Endothelial cell of umbilical vein (primary cell): ENCODE measurements around the gene RUBCN. TPM values are rescaled to one million over a fixed set of nuclear protein-coding genes. Genes with fewer than 3 reads are reported as not detected.

Experiments used
- BruUV-seq: library from RNA; stranded (reverse); fragments of 400-500 nt; replicated peaks from 2 replicates; lab custom pipeline; 2021; lab: Mats Ljungman, UMichigan
- CTCF ChIA-PET: fragments of 300-600, 350-600 bp; sonication (Branson Sonifier 250); formaldehyde crosslinking; loops from one replicate; lab custom pipeline; 2021; ENCODE audit warnings: antibody characterized with exemption, inconsistent platforms; lab: Charles Lee
- POLR2A ChIA-PET: fragments of 300-600, 350-600 bp; sonication (Branson Sonifier 250); formaldehyde crosslinking; loops from one replicate; lab custom pipeline; 2021; ENCODE audit warnings: antibody characterized with exemption, inconsistent platforms; lab: Charles Lee
- DNase-seq: peaks from one replicate; pipeline ENCODE4 v3.0.0-alpha.2; 2011; ENCODE audit warnings: low read depth, low spot score
- FAIRE-seq: peaks from 2 replicates; lab custom pipeline; 2011; peaks lifted over from hg19 to GRCh38; lab: Jason Lieb, UNC
- H2AFZ ChIP-seq: 2 replicates; pipeline ENCODE4 v1.6.0; 2012; ENCODE audit warnings: low read depth, low read length, control low read depth, inconsistent platforms
- H3K27ac ChIP-seq: 2 replicates; pipeline ENCODE4 v1.5.1; 2011; ENCODE audit warnings: low read depth, mild to moderate bottlenecking, control low read depth, low read length, moderate library complexity; ENCODE audit not compliant: insufficient read depth
- H3K27me3 ChIP-seq, 2 experiments: 2 replicates each; pipeline versions ENCODE4 v1.6.0 to v1.6.1; 2011; ENCODE audit warnings: low read length in 2 of 2, mixed read lengths in 1 of 2; ENCODE audit not compliant: control insufficient read depth in 2 of 2, insufficient read depth in 2 of 2
- H3K36me3 ChIP-seq, 2 experiments: 2 replicates in 1 of 2; 3 replicates in 1 of 2; pipeline ENCODE4 v1.5.1; 2011; ENCODE audit warnings: low read length in 2 of 2, mild to moderate bottlenecking in 1 of 2, moderate library complexity in 1 of 2; ENCODE audit not compliant: control insufficient read depth in 2 of 2, insufficient read depth in 2 of 2; ENCODE audit errors: extremely low read depth in 1 of 2
- H3K4me1 ChIP-seq: 3 replicates; pipeline ENCODE4 v1.5.1; 2011; ENCODE audit warnings: mild to moderate bottlenecking, low read length; ENCODE audit not compliant: control insufficient read depth, insufficient read depth; ENCODE audit errors: extremely low read depth
- H3K4me2 ChIP-seq: 2 replicates; pipeline ENCODE4 v1.6.1; 2011; ENCODE audit warnings: low read length, control low read depth, mixed read lengths; ENCODE audit not compliant: insufficient read depth
- H3K4me3 ChIP-seq, 3 experiments: fragments of 200-600 bp in 1 of 3; sonication (generic), shearing (Covaris generic) in 1 of 3; replicated peaks in 1 of 3; 2 replicates each; pipeline ENCODE4 v1.5.1; 2011 to 2016; ENCODE audit warnings: control low read depth in 3 of 3, low read length in 3 of 3, mild to moderate bottlenecking in 2 of 3, inconsistent platforms in 1 of 3, low read depth in 1 of 3, moderate library complexity in 1 of 3; ENCODE audit not compliant: insufficient read depth in 1 of 3
- H3K79me2 ChIP-seq: 2 replicates; pipeline ENCODE4 v1.6.0; 2012; ENCODE audit warnings: low read length, inconsistent platforms; ENCODE audit not compliant: control insufficient read depth, insufficient read depth
- H3K9ac ChIP-seq: replicated peaks from 2 replicates; pipeline ENCODE3; 2011; ENCODE audit warnings: low read length, control low read depth; ENCODE audit not compliant: insufficient read depth; ENCODE audit errors: extremely low read depth
- H3K9me1 ChIP-seq: replicated peaks from 3 replicates; pipeline ENCODE4 v1.6.0; 2011; ENCODE audit warnings: mild to moderate bottlenecking, low read length; ENCODE audit not compliant: control insufficient read depth, insufficient read depth; ENCODE audit errors: extremely low read depth
- H3K9me3 ChIP-seq: replicated peaks from 2 replicates; pipeline ENCODE4 v1.5.1; 2012; ENCODE audit warnings: low read length, inconsistent platforms; ENCODE audit not compliant: control insufficient read depth, insufficient read depth
- H4K20me1 ChIP-seq: replicated peaks from 2 replicates; pipeline ENCODE3; 2011; ENCODE audit warnings: mild to moderate bottlenecking, low read length; ENCODE audit not compliant: control insufficient read depth, insufficient read depth; ENCODE audit errors: extremely low read depth
- CTCF ChIP-seq, 2 donors: IDR thresholded peaks; 1 replicate in 1 of 2; 2 replicates in 1 of 2; pipeline ENCODE4 v1.5.1; 2011; ENCODE audit warnings: low read length in 2 of 2, mild to moderate bottlenecking in 2 of 2, moderate library complexity in 2 of 2, control low read depth in 1 of 2, inconsistent platforms in 1 of 2, low read depth in 1 of 2; ENCODE audit not compliant: insufficient read depth in 1 of 2; ENCODE audit errors: extremely low read depth in 1 of 2
- EZH2 ChIP-seq: IDR thresholded peaks from 2 replicates; pipeline ENCODE4 v1.6.1; 2012; ENCODE audit warnings: borderline replicate concordance, low read depth, mild to moderate bottlenecking, moderate library complexity, low read length, inconsistent platforms; ENCODE audit not compliant: severe bottlenecking
- FOS ChIP-seq: IDR thresholded peaks from 2 replicates; pipeline ENCODE4 v1.6.1; 2011; ENCODE audit warnings: mild to moderate bottlenecking, low read length, moderate library complexity, borderline replicate concordance; ENCODE audit not compliant: insufficient read depth
- GATA2 ChIP-seq: IDR thresholded peaks from 2 replicates; pipeline ENCODE4 v1.7.0; 2011; ENCODE audit warnings: low read depth, mild to moderate bottlenecking, moderate library complexity, mixed read lengths, low read length; ENCODE audit not compliant: insufficient read length, insufficient read depth
- JUN ChIP-seq: IDR thresholded peaks from 2 replicates; pipeline ENCODE4 v1.6.1; 2011; ENCODE audit warnings: borderline replicate concordance, low read depth; ENCODE audit not compliant: insufficient read length, insufficient read depth
- MAX ChIP-seq: IDR thresholded peaks from 2 replicates; pipeline ENCODE4 v1.6.1; 2011; ENCODE audit not compliant: insufficient read depth, insufficient read length
- MYC ChIP-seq: IDR thresholded peaks from one replicate; pipeline ENCODE4 v1.6.1; 2011; ENCODE audit warnings: mild to moderate bottlenecking, low read depth, low read length
- POLR2A ChIP-seq: IDR thresholded peaks from 2 replicates; pipeline ENCODE4 v1.6.1; 2012; ENCODE audit warnings: low read depth, mild to moderate bottlenecking, control low read depth, low read length
- POLR2AphosphoS5 ChIP-seq: IDR thresholded peaks from 2 replicates; pipeline ENCODE4 v1.6.1; 2012; ENCODE audit warnings: low read depth, mild to moderate bottlenecking, control low read depth, low read length, moderate library complexity; ENCODE audit not compliant: insufficient read depth
- dilution Hi-C: fragments of 300-500 bp; cut with MboI; formaldehyde crosslinking; loops from one replicate; pipeline ENCODE4 v1.15.0; 2019; ENCODE audit warnings: low sequenced_read_pairs; ENCODE audit not compliant: extremely low pct_ligation_motif_present
- intact Hi-C: fragments of 100-400 bp; cut with micrococcal nuclease; formaldehyde crosslinking; loops from one replicate; pipeline ENCODE4 v1.10.0; 2022
- polyA plus RNA-seq, 4 experiments: library from polyadenylated mRNA; depleted of rRNA in 3 of 4; stranded (reverse) in 3 of 4; unstranded in 1 of 4; fragments of >200 nt; gene quantifications; 2 replicates each; pipeline versions ENCODE4 v1.2.1 to v1.2.3, GENCODE V29; 2011 to 2012; ENCODE audit warnings: missing spikeins in 1 of 4
- total RNA-seq: library from RNA; stranded (reverse); gene quantifications from 2 replicates; pipeline ENCODE4 v1.2.3, GENCODE V29; 2021

The RUBCN gene
- total and polyA plus RNA-seq, 2 donors (not counting 3 experiments of a cell fraction or from before 2014, with no cell fraction given): 15.0 to 25.8 TPM

- BruUV-seq: no TSS peak
- Histone ChIP-seq H3K9me1 (no peaks in the 10 kb centered on the region), H3K79me2 (no peaks in the 10 kb centered on the region), H3K4me3 (no peak overlapping the region), H3K4me2 (no peak overlapping the region), H3K27me3 (no peaks in the 10 kb centered on the region), H2AFZ (no peak overlapping the region), H3K36me3 (peaks cover 4 to 11% of the 10 kb centered on the region in 2 experiments), H4K20me1 (no peaks in the 10 kb centered on the region), H3K4me1 (peaks cover under 1% of the 10 kb centered on the region), H3K27ac (no peak overlapping the region), H3K9ac (no peak overlapping the region), H3K9me3 (no peaks in the 10 kb centered on the region)
- TF ChIP-seq GATA2: no peak
- no peak for TF ChIP-seq FOS
- no peak for TF ChIP-seq EZH2
- no peak for TF ChIP-seq POLR2AphosphoS5
- TF ChIP-seq MYC: no peak
- no peak for TF ChIP-seq MAX
- no peak for TF ChIP-seq POLR2A
- TF ChIP-seq JUN: no peak
- no peak for TF ChIP-seq CTCF (IDR thresholded peaks at IDR 0.05; ENCODE audit: extremely low read depth in 1 of 2, insufficient read depth in 1 of 2, low read depth in 1 of 2, low read length in 2 of 2)
- DNase-seq (no peak), FAIRE-seq (no peak)
- intact Hi-C loops: no loop called here
- ChIA-PET CTCF (no interaction called here), POLR2A (no interaction called here)
- dilution Hi-C loops: no loop called here
Observed at GRCh38 chr3:197706658-197707057, 30.0 kb downstream of the RUBCN start.
